Activated CD4-positive, CD25-positive, alpha-beta regulatory T cell treated with anti-CD3 and anti-CD28 coated beads, Interleukin-2, amount 50 U/mL, for 72 hours (primary cell): ENCODE measurements around the gene PMEPA1.
"Not testable (repeated sequence)": the region's sequence is repeated elsewhere in the genome, so short reads cannot be mapped to it uniquely, and the experiment has no call there.

Experiments
- DNase-seq: peaks from one replicate; pipeline ENCODE4 v3.0.0; 2021

The PMEPA1 gene

DNA sequence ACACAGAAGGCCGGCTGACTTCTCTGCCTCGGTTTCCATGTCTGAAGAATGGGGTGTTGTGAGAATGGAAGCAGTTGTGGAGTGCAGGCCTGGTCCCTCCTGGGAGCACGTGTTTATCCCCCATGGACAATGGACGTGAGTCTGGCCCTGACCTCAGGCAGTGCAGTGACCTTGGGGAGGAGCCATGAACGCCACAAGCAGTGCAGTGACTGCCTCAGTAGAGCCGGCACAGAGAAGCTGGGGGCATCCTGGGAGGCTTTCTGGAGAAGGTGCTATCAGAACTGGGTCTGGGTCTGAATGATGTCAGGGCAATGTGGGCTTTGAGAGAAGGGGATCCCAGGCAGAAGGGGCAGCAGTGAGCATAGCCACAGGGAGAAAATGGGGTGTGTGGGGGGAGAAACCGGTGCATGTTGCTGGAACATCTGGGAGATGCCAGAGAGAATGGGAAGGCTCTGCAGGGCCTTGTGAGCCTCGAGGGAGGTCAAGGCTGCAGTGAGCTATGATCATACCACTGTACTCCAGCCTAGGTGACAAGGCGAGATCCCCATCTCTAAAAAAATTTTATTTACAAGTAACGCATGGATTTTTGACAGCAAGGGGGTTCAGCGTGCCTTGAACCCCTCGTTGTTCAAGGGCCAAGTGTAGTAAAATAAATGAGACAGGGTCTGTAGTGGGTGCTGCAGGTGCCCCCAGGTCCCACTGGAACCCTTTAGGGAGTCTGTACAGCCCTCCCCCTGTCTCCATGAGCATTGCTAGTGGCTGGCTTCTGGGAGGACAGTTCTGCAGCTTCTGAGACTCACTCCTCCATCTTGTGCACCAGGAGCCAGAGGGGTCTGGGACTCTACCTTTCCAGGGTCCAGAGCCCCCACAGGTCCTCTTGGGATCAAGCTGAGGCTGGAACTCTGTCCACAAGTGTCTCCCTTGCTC is 62.5 kb downstream of the PMEPA1 start:
- peak; percentile 19 for DNase-seq

DNA sequence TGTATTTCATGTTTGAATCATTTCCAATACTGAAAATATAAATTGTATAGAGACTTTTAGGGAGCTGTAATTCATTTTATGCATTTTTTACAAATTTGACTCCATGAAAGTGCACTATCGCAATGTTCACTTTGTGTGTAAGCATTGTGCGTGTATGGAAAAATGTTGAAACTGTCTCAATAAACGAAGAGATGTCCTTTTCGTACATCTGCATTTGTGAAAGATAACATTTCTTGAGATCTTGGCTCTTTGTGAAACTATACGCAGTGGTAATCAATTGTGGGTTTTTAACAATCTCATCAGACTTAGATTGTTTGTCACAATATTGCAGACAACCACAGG is 70.9 kb downstream of the PMEPA1 start:
- DNase-seq: no peak

DNA sequence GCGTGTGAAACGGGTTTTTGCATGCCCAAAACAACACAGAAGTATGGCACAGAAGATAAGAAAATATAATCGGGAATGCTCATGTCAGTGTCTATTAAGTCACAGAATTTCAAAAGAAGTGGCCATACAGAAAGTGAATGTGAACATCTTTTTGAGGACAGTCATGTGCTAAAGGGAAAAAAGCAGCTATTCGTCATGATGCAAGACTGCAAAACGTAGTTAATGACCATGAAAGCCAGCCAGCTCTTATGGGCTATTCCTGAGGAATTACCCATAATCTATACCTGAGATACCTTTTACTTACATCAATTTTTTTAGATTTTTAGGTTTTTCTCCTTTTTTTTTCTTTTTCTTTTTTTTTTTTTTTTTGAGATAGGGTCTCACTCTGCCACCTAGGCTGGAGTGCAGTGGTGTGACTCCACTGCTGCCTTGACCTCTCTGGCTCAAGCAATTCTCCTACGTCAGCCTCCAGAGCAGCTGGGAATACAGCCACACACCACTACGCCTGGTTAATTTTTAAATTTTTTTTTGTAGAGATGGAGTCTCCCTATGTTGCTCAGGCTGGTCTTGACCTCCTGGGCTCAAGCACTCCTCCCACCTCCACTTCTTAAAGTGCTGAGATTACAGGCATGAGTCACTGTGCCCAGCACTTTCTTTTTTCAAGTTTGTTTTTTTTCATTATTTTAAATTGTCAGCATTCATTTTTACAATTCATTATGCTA is 71.5 kb downstream of the PMEPA1 start:
- no peak for DNase-seq

DNA sequence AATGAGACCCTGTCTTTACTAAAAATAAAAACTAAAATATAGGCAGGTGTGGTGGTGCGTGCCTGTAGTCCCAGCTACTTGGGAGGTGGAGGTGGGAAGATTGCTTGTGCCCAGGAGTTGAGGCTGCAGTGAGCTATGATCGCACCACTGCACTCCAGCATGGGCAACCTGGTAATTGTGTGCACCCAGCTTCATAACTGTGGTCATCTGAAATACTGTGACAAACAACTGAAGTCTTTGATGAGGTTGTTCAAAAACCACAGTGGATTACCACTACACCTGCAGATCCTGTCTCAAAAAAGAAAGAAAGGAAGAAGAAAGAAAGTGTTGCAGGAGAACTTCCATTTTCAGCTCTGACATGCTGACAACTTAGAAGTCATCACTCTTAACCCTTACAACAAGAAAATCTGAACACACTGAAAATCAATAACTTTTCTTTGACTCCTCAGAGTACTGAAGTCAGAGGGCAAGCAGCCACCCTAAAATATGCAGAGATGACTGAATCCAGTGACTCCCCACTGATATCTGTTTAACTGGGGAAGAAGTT is 75.8 kb downstream of the PMEPA1 start:
- no peak for DNase-seq

DNA sequence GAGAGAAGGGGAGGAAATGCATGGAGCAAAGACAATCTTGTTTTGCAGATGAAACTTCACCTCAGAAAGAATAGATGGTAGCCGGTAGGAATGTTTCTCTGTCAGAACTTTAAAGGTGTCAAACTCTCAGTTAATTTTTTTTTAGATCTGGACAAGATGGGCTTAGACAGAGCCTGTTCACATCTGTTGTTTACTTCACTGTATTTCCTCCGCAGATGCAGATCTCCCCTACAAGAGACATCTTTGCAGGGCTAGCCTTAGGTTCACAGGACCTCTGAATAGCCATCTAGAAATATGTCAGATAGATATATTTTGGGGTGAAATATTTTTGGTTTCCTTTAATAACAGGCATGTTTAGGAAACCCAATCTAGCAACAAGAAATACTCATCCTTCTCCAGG is 77.5 kb downstream of the PMEPA1 start:
- no peak for DNase-seq

DNA sequence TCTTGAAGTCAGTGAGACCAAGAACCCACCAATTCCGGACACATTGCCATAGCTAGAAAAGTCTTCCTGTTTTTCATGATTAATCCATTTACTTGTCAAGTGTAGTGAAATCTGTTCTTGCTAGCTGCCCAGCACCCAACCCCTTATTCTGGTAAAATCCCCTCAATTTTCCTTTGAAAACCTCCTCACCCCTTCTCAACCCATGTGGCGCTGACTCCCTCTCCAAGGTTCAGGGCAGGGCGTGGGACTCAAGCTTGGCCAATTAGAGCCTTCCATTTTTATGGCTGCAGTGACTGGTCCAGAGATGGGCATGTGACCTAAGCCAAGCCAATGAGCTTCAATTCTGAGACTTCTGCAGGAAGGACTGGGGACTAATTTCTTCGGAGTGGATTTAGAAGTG is 79.8 kb downstream of the PMEPA1 start:
- no peak for DNase-seq

DNA sequence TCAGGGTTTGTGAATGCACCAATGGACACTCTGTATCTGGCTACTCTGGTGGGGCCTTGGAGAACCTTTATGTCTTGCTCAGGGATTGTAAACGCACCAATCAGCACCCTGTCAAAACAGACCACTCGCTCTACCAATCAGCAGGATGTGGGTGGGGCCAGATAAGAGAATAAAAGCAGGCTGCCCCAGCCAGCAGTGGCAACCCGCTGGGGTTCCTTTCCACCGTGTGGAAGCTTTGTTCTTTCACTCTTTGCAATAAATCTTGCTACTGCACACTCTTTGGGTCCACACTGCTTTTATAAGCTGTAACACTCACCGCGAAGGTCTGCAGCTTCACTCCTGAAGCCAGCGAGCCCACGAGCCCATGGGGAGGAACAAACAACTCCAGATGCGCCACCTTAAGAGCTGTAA is 80.3 kb downstream of the PMEPA1 start:
- not testable (repeated sequence) for DNase-seq

DNA sequence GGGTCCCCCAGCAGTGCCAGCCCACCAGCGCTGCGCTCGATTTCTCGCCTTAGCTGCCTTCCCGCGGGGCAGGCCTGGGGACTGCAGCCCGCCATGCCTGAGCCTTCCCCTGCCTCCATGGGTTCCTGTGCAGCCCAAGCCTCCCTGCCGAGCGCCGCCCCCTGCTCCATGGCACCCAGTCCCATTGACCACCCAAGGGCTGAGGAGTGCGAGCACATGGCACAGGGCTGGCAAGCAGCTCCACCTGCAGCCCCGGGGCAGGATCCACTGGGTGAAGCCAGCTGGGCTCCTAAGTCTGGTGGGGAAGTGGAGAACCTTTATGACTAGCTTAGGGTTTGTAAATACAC is 80.9 kb downstream of the PMEPA1 start:
- DNase-seq: not testable (repeated sequence)

DNA sequence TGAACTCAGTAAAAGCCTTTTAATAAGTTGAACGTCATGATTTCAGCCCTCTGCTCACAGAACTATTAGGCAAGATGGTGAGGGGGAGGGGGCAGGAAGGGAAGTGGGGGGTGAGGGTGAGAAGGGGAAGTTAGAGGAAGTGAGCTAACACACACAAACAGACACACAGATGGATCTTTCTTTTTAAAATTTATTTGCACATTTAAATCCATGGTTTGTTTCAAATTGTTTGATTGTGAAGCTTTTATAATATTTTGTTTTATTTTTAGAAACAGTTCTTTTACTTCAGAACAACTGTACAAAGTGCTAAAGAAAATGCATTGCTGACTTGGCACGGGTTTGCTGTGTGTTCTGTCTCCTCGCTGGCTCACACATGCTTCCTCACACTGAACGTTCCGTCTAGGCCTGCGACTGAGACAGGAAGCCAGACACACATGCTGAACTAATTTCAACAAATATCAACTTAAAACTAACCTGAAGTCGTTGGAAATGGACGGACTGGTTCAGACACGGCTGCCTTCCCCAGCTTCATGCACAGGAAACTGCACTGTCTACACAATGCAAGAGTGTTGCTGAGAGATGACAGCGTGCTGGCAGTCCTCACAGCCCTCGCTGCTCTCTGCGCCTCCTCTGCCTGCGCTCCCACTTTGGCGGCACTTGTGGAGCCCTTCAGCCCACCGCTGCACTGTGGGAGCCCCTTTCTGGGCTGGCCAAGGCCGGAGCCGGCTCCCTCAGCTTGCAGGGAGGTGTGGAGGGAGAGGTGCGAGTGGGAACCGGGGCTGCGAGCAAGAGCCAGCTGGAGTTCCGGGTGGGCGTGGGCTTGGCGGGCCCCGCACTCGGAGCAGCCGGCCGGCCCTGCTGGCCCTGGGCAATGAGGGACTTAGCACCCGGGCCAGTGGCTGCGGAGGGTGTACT is 81.5 kb downstream of the PMEPA1 start:
- DNase-seq: no peak

DNA sequence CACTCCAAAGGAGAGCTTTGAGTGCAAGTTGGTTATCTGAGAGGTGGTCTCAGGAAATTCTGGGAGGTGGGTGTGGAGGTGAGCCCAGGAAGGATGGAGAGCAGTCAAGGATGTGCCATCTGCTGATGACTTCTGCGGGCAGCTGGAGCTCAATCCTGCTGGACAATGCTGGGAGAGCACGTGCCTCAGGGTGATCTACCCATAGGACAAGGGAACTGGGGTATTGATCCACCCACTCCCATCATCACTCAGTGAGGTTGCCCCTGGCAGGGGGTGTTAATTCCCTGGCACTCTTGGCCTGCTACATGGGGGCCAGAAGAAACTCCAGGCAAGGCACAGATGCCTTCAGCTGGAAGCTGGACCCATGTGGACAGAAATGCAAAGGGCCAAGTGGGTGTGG is 82.5 kb downstream of the PMEPA1 start:
- no peak for DNase-seq

DNA sequence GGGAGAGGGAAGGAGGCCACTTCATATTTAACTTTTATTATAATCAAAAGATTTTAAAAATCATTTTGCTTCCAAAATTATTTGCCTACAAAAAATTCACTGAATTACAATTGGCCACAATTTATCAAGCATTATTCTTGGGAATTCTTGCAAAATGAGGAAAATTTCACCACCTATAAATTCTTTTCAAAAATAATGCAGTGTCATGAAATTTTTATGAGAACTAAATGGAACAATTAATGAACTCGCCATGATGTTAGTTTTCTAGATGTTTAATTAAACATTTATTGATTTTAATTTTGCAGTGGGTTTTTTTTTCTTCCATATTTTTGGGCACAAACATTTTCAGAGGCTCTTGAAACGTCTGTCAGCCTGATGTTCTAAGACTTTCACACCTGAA is 83.8 kb downstream of the PMEPA1 start:
- DNase-seq: no peak

DNA sequence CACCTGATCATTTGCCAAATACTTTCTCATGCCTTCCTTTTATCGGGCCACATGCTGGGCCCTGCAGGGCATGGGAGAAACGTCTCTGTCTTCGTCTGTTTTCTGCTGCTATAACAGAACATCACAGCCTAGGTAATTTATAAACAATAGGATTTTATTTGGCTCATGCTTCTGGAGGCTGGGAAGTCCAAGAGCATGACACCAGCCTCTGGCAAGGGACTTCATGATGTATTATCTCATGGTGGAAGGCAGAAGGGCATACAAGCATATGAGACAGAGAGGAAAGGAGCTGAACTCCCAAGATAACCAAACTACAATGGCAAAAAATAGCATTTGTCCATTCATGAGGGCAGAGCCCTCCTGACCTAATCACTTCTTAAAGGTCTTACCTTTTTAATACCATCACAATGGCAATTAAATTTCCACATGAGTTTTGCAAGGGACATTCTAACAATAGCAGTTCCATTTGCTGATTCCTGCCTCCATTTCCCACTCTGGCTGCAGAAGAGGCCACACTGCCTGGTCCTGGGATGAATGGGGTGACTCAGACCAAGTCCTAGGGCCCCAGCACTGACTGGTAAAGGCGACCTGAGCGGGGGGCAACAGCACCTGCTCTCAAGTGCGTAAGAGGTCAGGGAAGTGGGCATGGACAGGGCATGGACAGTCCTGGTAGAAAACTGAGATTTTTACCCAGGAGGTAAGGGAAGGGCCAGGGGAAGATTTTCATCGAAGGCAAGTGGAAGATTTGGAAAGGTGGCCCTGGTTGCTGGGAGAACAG is 84.4 kb downstream of the PMEPA1 start:
- DNase-seq: no peak

DNA sequence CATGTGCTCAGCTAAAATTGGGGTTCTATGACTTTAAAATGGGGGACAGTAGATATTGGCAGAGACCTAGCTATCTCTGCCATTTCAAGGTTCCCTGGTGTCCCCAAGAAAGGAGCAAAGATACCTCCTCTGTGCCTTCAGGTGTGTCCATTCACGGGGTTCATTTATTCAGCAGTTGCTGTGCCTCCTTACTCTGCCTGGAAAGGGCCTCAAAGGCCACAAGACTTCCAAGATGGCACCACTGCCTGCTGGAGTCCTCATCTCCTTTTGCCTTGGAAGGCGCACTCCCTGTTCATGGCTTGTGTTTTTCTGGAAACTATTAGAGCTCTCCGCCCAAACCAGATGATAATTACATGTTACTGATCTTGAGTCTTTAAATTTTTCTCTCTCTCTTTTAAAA is 85.7 kb downstream of the PMEPA1 start:
- DNase-seq: no peak

DNA sequence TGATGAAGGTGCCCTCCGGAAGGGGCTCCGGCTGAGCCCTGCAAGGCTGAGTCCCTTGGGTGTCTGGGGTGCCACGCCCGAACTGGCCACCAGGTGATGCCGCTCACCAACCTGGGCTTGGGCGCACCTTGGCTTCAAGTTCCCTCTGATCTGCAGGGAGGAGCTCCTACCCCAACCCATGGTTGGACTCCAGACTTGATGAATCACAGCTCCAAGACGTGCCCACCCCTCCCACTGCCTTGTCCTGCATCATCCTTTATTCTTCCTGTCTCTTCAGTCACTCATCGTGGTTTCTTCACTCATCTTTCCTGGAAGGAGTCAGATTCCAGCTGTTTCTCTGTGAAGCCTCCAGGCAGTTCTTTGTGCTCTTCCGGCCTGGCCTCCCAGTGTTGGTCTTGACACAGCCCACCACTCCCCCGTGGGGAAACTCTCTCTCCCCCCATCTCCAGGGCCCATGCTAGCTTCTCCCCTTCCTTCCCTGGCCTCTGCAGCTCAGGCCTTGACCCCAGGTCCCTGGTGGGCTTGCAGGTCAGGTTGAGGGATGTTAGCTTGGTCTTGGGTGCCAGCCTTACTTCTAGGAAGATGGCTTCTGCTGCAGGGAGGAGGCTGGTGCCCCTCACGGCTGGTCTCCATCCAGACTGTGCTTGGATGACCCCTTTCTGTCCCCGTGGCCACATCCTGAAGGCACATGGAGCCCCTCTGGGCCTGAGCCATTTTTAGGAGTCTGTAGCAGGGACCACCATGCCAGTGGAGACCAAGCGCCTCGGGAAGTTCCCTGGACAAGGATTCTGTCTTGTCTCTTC is 87.0 kb downstream of the PMEPA1 start:
- DNase-seq: peak; percentile 77

DNA sequence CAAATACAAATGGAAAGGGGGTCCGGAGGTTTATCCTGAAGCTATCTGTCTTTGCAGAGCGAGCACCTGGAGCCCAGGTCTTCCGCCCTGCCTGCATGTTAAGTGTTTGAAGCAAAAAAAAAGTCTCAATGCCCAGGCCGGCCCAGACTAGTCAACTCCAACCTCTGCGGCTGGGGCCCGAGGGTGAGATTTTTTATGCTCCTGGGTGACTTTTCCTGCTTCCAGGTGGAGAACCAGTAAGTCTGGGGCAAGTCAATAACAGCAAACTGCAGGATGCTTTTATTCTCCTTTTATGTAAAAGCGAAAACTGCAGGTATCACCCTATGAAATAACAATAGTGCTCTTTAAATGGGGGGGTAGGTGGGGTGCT is 87.6 kb downstream of the PMEPA1 start:
- DNase-seq: no peak

DNA sequence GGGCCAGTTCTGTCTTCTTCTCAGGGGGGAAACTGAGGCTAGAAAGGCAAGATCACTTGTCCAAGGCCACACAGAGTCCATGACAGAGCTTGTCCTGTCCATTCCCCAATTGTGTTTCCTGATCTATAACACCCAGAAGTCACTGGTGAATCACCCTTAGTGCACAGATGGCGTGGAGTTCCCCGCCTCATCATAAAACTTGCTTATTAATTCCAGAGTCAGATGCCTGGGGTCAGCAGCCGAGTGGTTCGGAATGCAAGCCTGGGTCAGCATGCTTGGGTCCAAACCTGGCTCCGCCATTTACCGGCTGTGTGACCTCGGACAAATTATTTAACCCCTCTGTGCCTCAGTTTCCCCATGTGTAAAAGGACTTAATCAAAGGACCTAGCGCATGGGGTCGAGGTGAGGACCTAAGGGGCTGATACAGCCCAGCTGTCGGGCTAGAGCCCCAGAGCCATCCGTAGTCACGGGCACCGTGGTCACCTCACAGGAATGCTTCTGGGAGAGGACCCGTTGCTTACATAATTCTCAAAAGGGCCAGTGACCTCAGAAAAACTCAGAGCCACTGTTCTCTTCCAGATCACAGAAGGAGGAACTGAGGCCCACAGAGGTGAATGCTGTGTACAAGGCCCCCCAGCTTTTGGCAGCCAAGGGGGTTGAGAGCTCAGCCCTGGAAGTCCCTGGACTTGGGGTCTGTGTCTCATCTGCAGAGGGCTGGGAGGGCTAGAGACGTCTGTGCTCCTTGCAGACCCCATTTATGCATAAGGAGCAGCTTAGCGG is 88.2 kb downstream of the PMEPA1 start:
- DNase-seq: no peak

DNA sequence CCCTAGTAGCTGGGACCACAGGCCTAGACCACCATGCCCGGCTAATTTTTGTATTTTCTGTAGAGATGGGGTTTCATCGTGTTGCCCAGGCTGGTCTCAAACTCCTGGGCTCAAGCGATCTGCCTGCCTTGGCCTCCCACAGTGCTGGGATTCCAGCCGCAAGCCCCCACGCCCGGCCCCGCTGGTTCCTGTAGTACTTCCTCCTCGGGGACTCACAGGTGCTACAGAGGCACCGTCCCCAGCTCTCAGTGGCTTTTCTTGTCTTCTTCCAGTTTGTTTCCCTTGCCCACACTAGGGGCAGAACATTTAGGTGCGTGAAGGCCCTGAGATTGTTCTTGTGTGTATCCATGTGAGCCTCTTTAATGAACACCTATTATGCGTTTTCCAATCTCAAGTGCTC is 88.8 kb downstream of the PMEPA1 start:
- DNase-seq: no peak

DNA sequence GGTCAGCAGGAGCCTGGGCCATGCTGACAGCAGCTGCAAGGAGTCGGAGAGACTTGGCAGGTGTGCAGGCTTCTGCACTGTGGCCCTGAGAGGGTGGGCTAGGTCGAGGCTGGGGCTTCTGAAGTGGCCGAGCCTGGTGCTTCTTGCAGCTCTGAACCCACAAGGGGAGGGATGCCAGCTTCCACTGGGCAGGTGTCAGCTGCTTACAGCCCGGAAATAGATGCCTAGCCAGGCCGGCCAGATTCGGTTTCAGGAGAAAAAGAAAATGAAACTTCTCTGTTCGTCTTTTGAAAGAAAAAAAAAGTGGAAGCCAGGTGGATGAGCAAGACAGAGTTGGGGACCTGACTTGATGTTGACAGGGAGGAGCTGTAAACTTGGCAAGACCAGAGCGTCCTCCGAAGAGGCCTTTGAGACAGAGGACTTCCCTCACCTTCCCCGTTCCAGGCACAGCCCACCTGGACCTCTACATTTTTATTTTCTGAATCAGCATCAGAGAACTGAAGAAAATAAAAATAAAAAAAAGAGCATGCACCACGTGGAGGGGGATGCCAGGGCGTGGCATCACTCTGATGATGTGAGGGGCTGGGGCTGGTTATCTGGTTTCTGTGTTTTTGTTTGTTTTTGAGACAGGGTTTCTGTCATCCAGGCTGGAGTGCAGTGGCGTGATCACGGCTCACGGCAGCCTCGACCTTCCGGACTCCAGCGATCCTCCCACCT is 89.4 kb downstream of the PMEPA1 start, which contains the start of gene ZBP1:
ZBP1 (minus strand) TSS at position 153 of the 717 bp plus-strand sequence; CDS start at position 22, 131 bp downstream.
- DNase-seq: peak; percentile 64

DNA sequence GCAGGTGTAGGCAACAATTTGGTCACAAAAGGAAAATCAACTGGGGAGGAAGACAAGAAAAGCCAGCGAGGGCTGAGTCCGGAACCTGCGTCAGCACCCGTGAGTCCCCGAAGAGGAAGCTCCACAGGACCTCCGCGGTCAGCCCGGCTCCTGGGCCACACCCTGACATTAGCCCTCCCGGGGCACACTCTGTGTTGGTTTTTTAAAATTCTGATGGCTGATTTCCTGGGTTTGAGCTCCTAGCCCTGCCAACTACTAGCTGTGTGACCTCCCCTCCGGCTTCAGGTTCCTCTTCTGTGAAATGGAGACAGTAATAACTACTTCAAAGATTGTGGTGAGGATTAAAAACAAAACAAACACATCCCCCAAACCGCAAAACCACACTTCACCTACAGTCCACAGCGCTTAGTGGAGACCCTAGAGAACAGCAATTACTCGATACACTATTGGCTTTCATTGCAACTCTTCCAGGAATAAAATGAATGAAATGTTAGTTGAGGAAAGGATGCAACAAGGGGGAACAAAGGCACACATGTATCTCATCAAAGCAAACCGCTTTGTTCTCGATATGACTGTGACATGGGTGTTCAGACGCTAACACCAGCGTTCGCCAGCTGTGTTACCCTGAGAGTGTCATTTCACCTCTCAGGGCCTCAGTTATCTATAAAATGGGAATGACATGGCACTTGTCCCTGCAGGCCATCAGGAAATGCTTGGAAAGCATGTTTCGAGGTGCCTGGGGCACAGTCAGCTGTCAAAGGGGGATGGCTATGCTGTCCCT is 90.6 kb downstream of the PMEPA1 start:
- DNase-seq: peak; percentile 62
